Iris pigment epithelial cell (primary cell): Measurements from ENCODE around the gene RPL22.

Source experiments
- DNase-seq: peaks from one replicate; pipeline ENCODE4 v3.0.0-alpha.2; 2011; ENCODE audit warnings: low read depth

RPL22 gene

GRCh38 chr1:6199298-6200187 is at the start of gene RPL22:
TSS of gene RPL22 (minus strand) at chr1:6199595. CDS start at chr1:6199573, 22 bp downstream.
- DNase-seq: peak; percentile 99

- no peak for DNase-seq
Measured at GRCh38 chr1:6248161-6248776, 48.9 kb upstream of the RPL22 start.

GRCh38 chr1:6247651-6248050 is 48.3 kb upstream of the RPL22 start:
- DNase-seq: no peak

DNA sequence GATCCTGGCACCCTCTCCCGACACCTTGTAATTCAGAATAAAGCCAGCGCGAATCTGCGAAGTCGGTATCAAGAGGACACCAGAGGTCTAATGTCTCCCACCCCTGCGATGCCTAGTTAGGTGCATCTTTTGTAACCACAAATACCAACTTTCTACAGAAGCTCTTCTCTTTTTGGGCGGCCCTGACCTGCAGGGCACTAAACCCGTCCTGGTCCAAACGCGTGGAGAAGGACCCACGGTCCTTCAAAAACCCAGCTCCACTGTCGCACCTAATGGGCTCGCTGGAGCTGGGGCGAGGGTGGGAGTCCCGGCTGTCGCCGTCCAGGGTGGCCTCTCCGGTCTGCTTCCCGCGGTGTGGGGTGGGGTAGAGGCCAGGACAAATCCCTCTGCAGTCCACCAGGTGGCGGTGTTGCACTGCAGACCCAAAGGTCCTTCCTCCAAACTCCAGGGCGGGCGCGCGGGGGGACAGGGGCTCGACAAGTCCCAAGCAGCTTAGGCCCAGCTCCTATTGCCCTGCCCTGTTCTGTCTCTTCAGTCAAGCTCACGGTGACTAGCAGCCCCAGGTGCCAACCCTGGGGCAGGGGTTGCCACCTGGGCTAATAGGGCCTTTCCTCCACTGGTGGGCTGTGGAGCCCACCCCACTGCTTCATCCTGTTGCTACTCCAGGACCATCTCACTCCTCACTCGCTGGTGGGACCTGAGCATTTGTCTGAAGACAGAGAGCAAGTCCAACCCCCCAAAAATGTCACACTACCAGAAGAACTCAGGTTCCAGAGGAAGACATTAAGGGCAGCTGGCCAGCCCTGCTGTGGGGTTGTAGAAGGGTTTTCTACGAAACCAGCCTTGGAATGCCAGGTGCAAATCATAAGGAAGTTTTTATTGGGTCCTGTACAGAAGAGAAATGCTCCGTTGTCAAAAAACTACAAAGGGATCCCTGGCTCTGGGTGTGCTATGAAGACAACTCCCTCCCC is 47.4 kb upstream of the RPL22 start:
- peak; percentile 68 for DNase-seq

DNA sequence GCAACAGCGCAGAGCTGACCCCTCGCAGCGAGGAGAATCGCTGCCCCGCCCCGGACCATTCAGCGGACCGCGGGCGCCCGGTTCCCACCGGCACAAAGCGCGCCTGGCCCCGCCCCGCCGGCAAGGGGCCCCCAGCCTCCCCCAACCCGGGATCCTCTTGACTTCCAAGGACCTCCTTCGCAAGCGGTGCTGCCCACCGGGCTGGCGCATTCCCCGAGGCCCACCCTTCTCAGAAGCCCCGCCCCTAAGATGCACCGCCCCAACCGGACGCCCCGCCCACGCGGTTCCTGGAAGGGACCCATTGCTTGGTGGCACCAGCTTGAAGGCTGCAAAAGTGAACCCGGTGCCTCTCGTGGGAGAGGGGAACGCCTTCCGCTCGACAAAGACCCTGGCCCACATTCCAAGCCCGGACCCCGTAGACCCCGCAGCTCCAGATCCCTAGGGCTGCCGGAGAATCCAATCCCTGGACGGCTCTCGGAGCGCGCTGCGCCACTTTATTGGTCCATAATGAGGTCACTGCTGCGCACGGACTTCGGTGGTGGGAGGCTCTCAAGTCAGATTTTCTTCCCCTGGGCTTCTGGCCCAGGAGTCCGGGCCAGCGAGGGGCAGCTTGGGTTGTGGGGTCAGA is 46.6 kb upstream of the RPL22 start:
- peak; percentile 47 for DNase-seq

DNA sequence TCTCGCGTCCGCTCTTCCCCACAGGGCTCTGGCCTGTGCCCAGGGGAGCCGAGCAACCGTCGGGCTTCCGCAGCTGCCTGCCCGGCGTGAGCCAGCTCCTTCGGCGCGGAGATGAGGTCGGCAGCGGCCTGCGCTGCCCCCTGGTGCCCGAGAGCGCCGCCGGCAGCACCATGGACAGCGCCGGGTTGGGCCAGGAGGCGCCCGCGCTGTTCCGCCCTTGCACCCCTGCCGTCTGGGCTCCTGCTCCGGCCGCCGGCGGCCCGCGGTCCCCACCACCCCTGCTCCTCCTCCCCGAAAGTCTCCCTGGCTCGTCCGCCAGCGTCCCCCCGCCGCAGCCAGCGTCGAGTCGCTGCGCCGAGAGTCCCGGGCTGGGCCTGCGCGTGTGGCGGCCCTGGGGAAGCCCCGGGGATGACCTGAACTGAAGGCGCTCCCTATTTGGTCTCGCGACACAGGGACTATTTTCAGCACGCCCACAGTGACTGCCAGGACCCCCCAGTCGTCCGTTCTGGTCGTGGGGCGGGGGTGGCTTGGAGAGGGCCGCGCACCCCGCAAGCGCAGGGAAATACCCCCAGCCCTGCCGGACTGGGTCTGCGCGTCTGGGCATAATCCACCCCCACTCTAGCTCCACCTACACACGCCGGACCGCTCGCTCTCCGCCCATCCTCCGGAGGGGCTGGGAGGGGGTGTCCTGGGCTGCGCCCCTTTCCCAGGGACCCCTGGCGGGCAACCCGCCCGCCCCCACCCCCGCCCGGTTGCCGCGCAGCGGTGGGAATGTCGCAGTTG is 45.9 kb upstream of the RPL22 start:
- DNase-seq: peak; percentile 74

DNA sequence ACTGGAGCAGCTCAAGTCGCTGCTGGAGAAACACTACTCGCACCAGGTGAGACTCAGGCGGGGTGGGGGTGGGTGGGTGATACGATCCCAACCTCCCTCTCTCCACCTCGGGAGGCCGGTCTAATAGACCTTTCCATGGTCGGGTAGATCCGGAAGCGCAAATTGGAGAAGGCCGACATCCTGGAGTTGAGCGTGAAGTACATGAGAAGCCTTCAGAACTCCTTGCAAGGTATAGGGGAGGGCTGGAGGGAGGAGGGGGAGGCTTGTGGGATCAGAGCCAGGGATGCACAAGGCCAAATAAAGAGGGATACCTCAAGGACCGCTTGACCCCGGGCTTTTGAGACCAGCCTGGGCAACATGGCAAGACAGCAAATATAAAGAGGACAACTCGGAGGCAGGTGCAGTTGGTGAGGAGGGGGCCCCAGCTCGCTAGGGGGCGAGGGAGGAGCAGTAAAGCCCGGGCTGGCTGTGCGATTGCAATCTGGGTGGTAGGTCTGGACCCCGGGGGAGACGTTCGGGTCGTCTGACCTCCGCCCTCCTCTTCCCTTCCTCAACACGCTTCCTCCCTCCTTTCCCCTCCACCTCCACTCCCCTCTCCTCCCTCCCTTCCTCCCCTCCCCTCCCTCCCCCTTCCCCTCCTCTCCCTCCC is 45.1 kb upstream of the RPL22 start:
- no peak for DNase-seq

DNA sequence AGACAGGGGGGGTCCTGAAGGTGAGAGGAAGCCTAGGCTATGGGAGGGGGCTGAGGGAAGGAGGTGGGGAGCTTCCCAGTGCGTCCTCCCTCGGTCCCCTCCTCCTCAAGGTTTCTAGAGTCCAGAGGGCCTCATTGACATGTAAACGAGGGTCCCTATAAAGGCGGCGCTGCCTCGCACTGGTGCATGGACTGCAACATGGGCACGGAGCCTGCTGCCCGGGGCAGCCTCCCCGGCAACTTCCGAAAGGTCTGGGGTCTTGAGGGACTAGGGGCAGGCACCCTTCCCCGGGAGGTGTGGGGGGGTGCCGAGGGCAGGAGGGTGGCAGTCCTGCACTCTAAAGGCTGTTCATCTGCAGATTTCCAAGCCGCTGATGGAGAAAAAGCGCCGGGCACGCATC is 44.6 kb upstream of the RPL22 start, which contains the start of gene HES3:
Gene HES3 (plus strand): TSS at position 187 of the 400 bp plus-strand sequence. CDS start 187 bp downstream, at position 374.
- no peak for DNase-seq

DNA sequence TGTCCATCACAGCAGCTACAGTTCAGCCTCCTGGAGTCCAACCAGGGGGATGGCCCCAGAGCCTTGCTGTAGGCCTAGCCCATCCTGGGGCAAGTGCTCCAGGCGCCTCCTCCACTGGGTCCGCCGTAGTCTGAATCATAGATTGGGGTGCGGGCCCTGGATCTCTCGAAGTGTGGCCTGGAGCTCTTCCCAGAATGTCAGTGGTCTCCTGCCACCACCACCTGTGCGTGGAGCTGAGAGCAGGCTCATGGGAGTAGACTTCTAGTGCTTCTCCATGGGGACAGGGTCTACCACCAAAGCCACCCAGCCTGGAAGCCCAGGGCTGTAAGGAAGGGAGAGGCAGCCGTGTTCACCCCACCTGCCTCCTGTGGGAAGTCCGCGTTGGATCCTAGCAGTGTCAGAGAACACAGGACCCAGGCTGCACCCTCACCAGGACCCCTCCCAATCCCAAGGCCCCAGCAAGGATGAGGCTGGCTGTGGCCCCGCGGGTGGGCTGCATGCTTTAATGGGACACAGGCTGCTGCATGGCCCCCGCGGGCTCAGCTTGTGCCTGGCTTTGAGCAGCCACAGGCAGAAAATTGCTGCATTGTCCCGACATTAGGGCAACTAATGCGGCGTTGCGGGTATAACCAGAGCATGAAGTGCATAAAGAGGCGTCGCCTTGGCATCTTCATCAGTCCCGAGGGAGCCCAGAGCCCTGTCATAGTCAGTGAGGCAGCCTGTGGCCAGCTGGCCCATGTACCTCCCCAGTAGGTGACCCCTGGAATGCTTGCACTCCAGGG is 43.8 kb upstream of the RPL22 start:
- DNase-seq: no peak

- peak; percentile 28 for DNase-seq
Measured at GRCh38 chr1:6241887-6242740, 42.7 kb upstream of the RPL22 start.

DNA sequence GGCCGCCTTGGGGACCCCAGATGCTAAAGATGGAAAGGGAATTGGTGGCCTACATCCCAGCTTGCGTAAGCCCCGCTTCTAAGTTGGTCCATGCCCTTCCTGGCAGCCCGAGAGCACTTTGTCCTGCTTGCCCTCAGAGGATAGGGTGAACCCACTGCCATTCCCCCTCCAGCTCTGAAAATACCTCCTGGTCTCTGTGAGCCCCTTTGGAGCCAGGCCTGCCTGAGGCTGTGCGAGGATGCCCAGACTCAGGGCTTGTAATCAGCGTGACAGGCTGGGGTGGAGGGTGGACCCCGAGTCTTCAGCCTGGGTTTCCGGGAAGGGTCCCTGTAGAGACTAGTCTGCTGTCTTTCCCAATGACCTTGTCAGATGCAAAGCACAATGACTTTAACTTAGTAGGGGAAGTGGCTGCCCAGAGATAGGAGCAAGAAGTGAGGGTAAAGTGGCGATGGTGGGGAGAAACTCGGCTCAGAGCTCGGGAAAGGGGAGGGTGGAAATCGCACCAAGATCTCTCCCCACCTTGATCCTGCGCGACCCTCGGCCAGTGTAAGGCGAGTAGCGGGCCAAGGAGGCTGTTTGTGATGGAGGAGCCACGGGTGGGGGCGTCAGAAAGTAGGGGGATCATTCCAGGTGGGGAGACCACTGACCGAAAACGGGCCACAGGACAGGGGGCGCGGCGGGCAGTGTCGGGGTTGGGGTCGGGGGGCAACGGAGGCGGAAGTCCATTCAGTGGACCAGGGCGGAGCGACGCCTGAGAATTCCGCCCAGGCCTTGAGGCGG is 41.9 kb upstream of the RPL22 start:
- no peak for DNase-seq

DNA sequence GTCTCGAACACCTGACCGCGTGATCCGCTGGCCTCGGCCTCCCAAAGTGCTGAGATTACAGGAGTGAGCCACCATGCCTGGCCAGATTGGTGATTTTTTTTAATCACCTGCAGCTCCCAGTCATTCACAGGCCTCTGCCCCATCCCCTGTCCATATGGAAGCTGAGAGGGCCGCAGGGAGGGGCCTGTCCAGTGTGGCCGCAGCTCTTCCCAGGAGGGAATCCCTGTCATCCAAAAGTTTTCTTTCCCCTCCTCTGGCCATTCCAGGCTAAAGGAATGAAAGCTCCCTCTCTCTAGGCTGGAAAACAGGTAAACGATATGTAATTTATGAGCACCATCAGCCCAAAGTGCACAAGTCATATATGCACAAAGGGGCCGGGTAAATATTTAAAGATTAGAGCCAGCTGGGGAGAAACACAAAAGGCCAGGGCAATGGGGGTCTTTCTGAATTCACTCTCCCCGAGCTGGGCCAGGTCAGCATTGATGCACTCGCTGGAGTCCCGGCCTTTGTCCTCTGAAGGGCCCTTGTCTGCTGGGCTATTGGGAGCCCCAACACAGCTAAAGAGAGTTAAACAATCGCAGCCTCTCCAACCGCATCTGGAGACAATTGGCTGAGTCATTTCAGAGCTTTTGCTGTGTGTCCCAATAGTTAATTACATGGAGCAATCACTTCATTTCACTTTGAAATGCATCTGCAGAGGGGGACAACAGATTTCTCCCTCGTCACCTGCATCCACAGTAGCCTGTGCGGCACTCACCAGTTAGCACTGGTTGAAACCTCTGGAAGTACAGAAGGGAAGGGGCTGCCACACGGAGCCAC is 40.8 kb upstream of the RPL22 start:
- DNase-seq: peak; percentile 55

GRCh38 chr1:6239213-6239752 is 39.9 kb upstream of the RPL22 start:
- no peak for DNase-seq

GRCh38 chr1:6237093-6237492 is 37.7 kb upstream of the RPL22 start:
- no peak for DNase-seq

- no peak for DNase-seq
Measured at GRCh38 chr1:6235296-6235677, 35.9 kb upstream of the RPL22 start.

- peak; percentile 43 for DNase-seq
Measured at GRCh38 chr1:6234502-6235295, 35.3 kb upstream of the RPL22 start.
